Transverse colon (tissue), 4 donors: ENCODE measurements around the gene DYRK1B.

Source experiments
- EP300 ChIP-seq: sonication (generic); formaldehyde crosslinking; IDR thresholded peaks from one replicate; pipeline ENCODE4 v1.6.1; 2017; ENCODE audit warnings: antibody characterized with exemption, low read depth
- POLR2AphosphoS5 ChIP-seq, 3 donors: sonication (generic); formaldehyde crosslinking; IDR thresholded peaks; one replicate each; pipeline ENCODE4 v1.6.1; 2016; ENCODE audit warnings: antibody characterized with exemption in 3 of 3
- TF ChIP-seq, protein P1 (sequence below), 5 experiments: fragments of 200-600 bp in 3 of 5; fragments of 450-650 bp in 2 of 5; sonication (generic) in 3 of 5; IDR thresholded peaks; 1 replicate in 2 of 5; 2 replicates in 3 of 5; pipeline ENCODE4 v1.5.1; 2016 to 2017; ENCODE audit warnings: antibody characterized with exemption in 5 of 5, inconsistent platforms in 3 of 5, mild to moderate bottlenecking in 2 of 5, moderate library complexity in 1 of 5

DNA sequence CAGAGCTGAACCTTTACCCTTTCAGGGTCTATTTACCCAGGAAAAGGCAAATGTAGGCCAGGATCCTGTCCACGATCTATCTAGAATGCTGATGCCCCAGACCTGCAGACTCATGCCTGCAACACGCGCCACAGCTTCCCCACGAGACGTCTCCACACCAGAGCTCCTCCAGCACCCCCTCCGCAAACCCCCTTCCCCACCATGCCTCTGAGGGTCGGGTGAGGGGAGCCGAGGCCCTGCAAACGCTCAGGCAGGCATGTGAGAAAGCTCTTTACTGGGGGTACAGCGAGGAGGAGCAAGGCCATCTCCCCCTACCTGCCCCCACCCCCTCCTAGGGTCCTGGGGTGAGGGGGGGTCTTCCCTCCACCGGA lies 8.9 kb downstream of the DYRK1B start:
- TF ChIP-seq, protein P1, sequence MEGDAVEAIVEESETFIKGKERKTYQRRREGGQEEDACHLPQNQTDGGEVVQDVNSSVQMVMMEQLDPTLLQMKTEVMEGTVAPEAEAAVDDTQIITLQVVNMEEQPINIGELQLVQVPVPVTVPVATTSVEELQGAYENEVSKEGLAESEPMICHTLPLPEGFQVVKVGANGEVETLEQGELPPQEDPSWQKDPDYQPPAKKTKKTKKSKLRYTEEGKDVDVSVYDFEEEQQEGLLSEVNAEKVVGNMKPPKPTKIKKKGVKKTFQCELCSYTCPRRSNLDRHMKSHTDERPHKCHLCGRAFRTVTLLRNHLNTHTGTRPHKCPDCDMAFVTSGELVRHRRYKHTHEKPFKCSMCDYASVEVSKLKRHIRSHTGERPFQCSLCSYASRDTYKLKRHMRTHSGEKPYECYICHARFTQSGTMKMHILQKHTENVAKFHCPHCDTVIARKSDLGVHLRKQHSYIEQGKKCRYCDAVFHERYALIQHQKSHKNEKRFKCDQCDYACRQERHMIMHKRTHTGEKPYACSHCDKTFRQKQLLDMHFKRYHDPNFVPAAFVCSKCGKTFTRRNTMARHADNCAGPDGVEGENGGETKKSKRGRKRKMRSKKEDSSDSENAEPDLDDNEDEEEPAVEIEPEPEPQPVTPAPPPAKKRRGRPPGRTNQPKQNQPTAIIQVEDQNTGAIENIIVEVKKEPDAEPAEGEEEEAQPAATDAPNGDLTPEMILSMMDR (IDR thresholded peaks at IDR 0.05): no peak
- TF ChIP-seq POLR2AphosphoS5 (IDR thresholded peaks at IDR 0.05) (no peak), EP300 (no peak)
